ENCODE data around the gene MYO1E. TPM values are rescaled to one million over a fixed set of nuclear protein-coding genes. Genes with fewer than 3 reads are reported as not detected.

The MYO1E gene
- total and polyA plus RNA-seq, 2 of the 4 experiments (the other 2 are of a cell fraction): 13.4 to 37.3 TPM

DNA sequence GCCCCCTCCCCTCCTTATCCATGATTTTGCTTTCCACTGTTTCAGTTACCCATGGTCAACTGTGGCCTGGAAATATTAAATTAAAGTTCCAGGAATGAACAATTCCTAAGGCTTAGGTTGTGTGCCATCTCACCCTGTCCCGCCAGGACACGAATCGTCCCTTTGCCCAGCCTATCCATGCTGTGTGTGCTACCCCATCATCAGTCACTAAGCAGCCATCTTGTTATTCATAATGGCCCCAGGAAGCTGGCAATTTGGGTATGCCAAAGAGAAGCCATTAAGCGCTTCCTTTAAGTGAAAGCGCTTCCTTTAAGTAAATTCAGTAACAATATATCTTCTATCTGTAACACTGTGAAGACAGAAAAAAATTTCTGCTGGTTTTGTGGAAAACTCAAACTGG lies 215.3 kb downstream of the MYO1E start:
- ATAC-seq (ENCODE audit: low read depth) (no peak), DNase-seq (no peak)
- no TSS peak for BruUV-seq (replicated peaks)
- dilution Hi-C loops (cut with HindIII; ENCODE audit: low sequenced_read_pairs, unreplicated experiment) (no loop called here), intact Hi-C loops (cut with micrococcal nuclease) (no loop called here), in situ Hi-C loops (cut with MboI; ENCODE audit: low sequenced_read_pairs) (no loop called here)
- Histone ChIP-seq H4K91ac (ENCODE audit: insufficient read depth, low read depth, low read length) (no peak overlapping the region), H2AFZ (replicated peaks; ENCODE audit: low read length, poor library complexity) (no peak overlapping the region), H4K5ac (ENCODE audit: low read depth, low read length) (no peak overlapping the region), H2BK5ac (ENCODE audit: low read depth, low read length, poor library complexity, severe bottlenecking) (no peak overlapping the region), H3K56ac (ENCODE audit: extremely low read depth, insufficient read depth, low read length) (no peak overlapping the region), H3K79me1 (ENCODE audit: low read depth in 1 of 2, low read length in 2 of 2) (no peaks in the 10 kb centered on the region), H3K4me2 (ENCODE audit: low read depth, low read length) (no peak overlapping the region), H3K18ac (ENCODE audit: low read depth, low read length) (no peak overlapping the region), H3K9ac (ENCODE audit: low read depth, low read length) (no peak overlapping the region), H2BK15ac (ENCODE audit: low read depth, low read length) (no peak overlapping the region), H3K27ac (ENCODE audit: insufficient read depth, low read length) (no peak overlapping the region), H3K23ac (ENCODE audit: low read depth, low read length) (no peak overlapping the region), H4K20me1 (ENCODE audit: insufficient read depth, low read length) (no peaks in the 10 kb centered on the region), H3K4me3 (ENCODE audit: insufficient read depth, low read depth, low read length) (no peak overlapping the region), H3K36me3 (ENCODE audit: control insufficient read depth, insufficient read depth, low read length) (peaks cover 37% of the 10 kb centered on the region), H3K27me3 (ENCODE audit: control insufficient read depth, insufficient read depth, low read length) (no peaks in the 10 kb centered on the region), H3K4me1 (ENCODE audit: control insufficient read depth, insufficient read depth, low read length) (no peaks in the 10 kb centered on the region), H3K9me3 (ENCODE audit: control insufficient read depth, insufficient read depth, low read length) (no peaks in the 10 kb centered on the region), H3K9me1 (ENCODE audit: insufficient read depth, low read length) (0 out of 2 replicates have a peak, but pooled peaks cover 2% of the 10 kb centered on the region), H2BK120ac (ENCODE audit: low read depth, low read length) (no peak overlapping the region), H4K8ac (ENCODE audit: low read depth in 2 of 2, low read length in 2 of 2) (no peak overlapping the region), H2AK9ac (replicated peaks; ENCODE audit: low read depth, low read length, poor library complexity) (no peak overlapping the region), H2AK5ac (ENCODE audit: low read depth, low read length) (no peak overlapping the region), H3K14ac (replicated peaks; ENCODE audit: low read depth, low read length) (no peak overlapping the region), H2BK20ac (ENCODE audit: low read depth, low read length) (no peak overlapping the region), H3K4ac (ENCODE audit: low read depth, low read length) (no peak overlapping the region)
- WGBS, 2 experiments (ENCODE audit: extremely low coverage in 2 of 2, insufficient read length in 1 of 2): no CpG with 5 or more reads among the region's 5 CpGs
- ChIA-PET POLR2A (ENCODE audit: unreplicated experiment) (no interaction called here), CTCF (interaction anchor here (1.2 kb wide), 2 partner anchors 336 to 376 kb away, joined by 3 read pairs; no protein-coding TSS in a partner anchor)
- TF ChIP-seq CHD1 (IDR thresholded peaks at IDR 0.05; ENCODE audit: low read depth, low read length): no peak
- TF ChIP-seq POLR2A (IDR thresholded peaks at IDR 0.05; ENCODE audit: low read depth, low read length): no peak
- TF ChIP-seq, protein P1, sequence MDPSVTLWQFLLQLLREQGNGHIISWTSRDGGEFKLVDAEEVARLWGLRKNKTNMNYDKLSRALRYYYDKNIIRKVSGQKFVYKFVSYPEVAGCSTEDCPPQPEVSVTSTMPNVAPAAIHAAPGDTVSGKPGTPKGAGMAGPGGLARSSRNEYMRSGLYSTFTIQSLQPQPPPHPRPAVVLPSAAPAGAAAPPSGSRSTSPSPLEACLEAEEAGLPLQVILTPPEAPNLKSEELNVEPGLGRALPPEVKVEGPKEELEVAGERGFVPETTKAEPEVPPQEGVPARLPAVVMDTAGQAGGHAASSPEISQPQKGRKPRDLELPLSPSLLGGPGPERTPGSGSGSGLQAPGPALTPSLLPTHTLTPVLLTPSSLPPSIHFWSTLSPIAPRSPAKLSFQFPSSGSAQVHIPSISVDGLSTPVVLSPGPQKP (IDR thresholded peaks at IDR 0.05; ENCODE audit: borderline replicate concordance, low read depth, low read length): no peak

All from IMR-90 (cell line).